ENCODE results near the gene TBRG4.

TBRG4 gene

GRCh38 chr7:45055016-45055415, 56.5 kb downstream of the TBRG4 start:
- H3K4me3 ChIP-seq (replicated peaks; ENCODE audit: insufficient read depth, low read length), result no peak overlapping the region

GRCh38 chr7:45054442-45054841, 57.1 kb downstream of the TBRG4 start:
- no peak for DNase-seq (ENCODE audit: low read depth in 1 of 2, low spot score in 1 of 2)
- Histone ChIP-seq H3K4me3 (replicated peaks; ENCODE audit: insufficient read depth, low read length) (no peak overlapping the region), H3K27me3 (ENCODE audit: insufficient read depth, poor library complexity, severe bottlenecking) (no peaks in the 10 kb centered on the region), H3K27ac (replicated peaks) (no peak overlapping the region)
- TF ChIP-seq GABPA (IDR thresholded peaks at IDR 0.05; ENCODE audit: low read depth), result no peak
- no peak for TF ChIP-seq REST (IDR thresholded peaks at IDR 0.05; ENCODE audit: insufficient replicate concordance, low read depth)
- no peak for TF ChIP-seq CTCF (IDR thresholded peaks at IDR 0.05; ENCODE audit: insufficient read depth, low read length)
- no peak for TF ChIP-seq POLR2AphosphoS5 (IDR thresholded peaks at IDR 0.05; ENCODE audit: low read depth)
- TF ChIP-seq SPI1 (IDR thresholded peaks at IDR 0.05; ENCODE audit: borderline replicate concordance, low read depth), result no peak

More at GRCh38 chr7:45055016-45055415, 56.5 kb downstream of the TBRG4 start:
- DNase-seq (ENCODE audit: low read depth in 1 of 2, low spot score in 1 of 2), result no peak
- Histone ChIP-seq H3K27me3 (ENCODE audit: insufficient read depth, poor library complexity, severe bottlenecking) (no peaks in the 10 kb centered on the region), H3K27ac (replicated peaks) (no peak overlapping the region)
- TF ChIP-seq SPI1 (IDR thresholded peaks at IDR 0.05; ENCODE audit: borderline replicate concordance, low read depth), result no peak
- TF ChIP-seq REST (IDR thresholded peaks at IDR 0.05; ENCODE audit: insufficient replicate concordance, low read depth), result no peak
- TF ChIP-seq POLR2AphosphoS5 (IDR thresholded peaks at IDR 0.05; ENCODE audit: low read depth), result no peak
- no peak for TF ChIP-seq GABPA (IDR thresholded peaks at IDR 0.05; ENCODE audit: low read depth)
- TF ChIP-seq CTCF (IDR thresholded peaks at IDR 0.05; ENCODE audit: insufficient read depth, low read length), result no peak

- no peak for TF ChIP-seq SPI1 (IDR thresholded peaks at IDR 0.05; ENCODE audit: borderline replicate concordance, low read depth)
- TF ChIP-seq GABPA (IDR thresholded peaks at IDR 0.05; ENCODE audit: low read depth), result no peak
- TF ChIP-seq REST (IDR thresholded peaks at IDR 0.05; ENCODE audit: insufficient replicate concordance, low read depth), result no peak
- no peak for TF ChIP-seq POLR2AphosphoS5 (IDR thresholded peaks at IDR 0.05; ENCODE audit: low read depth)
- TF ChIP-seq CTCF (IDR thresholded peaks at IDR 0.05; ENCODE audit: insufficient read depth, low read length), result no peak
- no peak overlapping the region for H3K4me3 ChIP-seq (replicated peaks; ENCODE audit: insufficient read depth, low read length)
Observed at GRCh38 chr7:45053941-45054340, 57.6 kb downstream of the TBRG4 start.

More at GRCh38 chr7:45053941-45054340, 57.6 kb downstream of the TBRG4 start:
- DNase-seq (ENCODE audit: low read depth in 1 of 2, low spot score in 1 of 2), result no peak
- H3K27ac ChIP-seq (replicated peaks), result no peak overlapping the region
- no peaks in the 10 kb centered on the region for H3K27me3 ChIP-seq (ENCODE audit: insufficient read depth, poor library complexity, severe bottlenecking)
